Fibroblast of lung (primary cell): ENCODE measurements around the gene HSD17B12.

Experiments used
- EZH2 ChIP-seq: IDR thresholded peaks from 2 replicates; pipeline ENCODE4 v1.5.1; 2012; ENCODE audit warnings: low read length, control low read depth, mild to moderate bottlenecking; ENCODE audit errors: missing control alignments
- TF ChIP-seq, protein P1 (sequence below), 2 donors: IDR thresholded peaks in 1 of 2; conservative IDR thresholded peaks in 1 of 2; 1 replicate in 1 of 2; 2 replicates in 1 of 2; pipeline ENCODE4 v1.5.1; 2011 to 2012; ENCODE audit warnings: low read length in 2 of 2, control low read depth in 1 of 2, inconsistent platforms in 1 of 2, low read depth in 1 of 2, mild to moderate bottlenecking in 1 of 2

DNA sequence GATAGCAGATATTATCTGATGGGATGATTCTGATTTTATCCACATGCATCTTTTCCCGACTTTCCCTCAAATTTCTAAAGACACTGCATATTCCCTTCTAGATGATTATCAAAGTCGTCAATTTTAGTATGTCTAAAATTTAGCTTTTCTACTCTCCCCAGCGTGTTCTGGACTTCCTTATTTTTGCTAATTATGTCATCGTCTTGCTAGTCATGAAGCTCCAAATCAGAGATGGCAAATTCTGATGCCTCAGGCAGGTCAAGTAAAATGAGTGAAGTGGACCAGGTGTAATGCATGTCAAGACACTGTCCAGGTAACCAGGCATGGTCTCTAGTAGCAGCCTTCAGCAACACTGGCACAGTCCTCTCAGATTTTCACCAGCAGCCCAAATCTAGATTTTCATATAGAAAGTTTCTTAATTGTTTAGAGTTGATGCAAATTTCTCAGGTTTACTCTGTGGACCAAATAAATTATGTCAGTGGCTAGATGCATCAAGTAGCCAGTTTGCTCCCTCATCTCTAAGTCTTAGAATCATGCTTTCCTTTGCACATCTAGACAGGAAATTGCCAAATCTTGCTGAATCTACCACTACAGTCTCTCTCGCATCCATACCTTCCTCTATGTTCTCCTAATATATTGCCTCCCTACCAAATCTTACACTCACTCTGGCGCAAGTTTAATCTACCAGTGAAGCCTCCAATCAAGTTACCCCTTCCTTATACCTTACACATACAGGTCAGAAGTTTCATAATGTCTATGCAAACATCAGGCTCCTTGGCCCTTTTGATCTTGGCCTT lies 10.6 kb downstream of the HSD17B12 start:
- TF ChIP-seq, protein P1, sequence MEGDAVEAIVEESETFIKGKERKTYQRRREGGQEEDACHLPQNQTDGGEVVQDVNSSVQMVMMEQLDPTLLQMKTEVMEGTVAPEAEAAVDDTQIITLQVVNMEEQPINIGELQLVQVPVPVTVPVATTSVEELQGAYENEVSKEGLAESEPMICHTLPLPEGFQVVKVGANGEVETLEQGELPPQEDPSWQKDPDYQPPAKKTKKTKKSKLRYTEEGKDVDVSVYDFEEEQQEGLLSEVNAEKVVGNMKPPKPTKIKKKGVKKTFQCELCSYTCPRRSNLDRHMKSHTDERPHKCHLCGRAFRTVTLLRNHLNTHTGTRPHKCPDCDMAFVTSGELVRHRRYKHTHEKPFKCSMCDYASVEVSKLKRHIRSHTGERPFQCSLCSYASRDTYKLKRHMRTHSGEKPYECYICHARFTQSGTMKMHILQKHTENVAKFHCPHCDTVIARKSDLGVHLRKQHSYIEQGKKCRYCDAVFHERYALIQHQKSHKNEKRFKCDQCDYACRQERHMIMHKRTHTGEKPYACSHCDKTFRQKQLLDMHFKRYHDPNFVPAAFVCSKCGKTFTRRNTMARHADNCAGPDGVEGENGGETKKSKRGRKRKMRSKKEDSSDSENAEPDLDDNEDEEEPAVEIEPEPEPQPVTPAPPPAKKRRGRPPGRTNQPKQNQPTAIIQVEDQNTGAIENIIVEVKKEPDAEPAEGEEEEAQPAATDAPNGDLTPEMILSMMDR (conservative IDR thresholded peaks at IDR 0.05 in 1 of 2, IDR thresholded peaks at IDR 0.05 in 1 of 2; ENCODE audit: low read depth in 1 of 2, low read length in 2 of 2): no peak
- no peak for TF ChIP-seq EZH2
